Measurements from ENCODE around the gene NT5DC1. TPM values are rescaled to one million over a fixed set of nuclear protein-coding genes. Genes with fewer than 3 reads are reported as not detected.

The NT5DC1 gene
- total and polyA plus RNA-seq, 2 experiments from 2014 or later: 27.0 to 29.8 TPM

DNA sequence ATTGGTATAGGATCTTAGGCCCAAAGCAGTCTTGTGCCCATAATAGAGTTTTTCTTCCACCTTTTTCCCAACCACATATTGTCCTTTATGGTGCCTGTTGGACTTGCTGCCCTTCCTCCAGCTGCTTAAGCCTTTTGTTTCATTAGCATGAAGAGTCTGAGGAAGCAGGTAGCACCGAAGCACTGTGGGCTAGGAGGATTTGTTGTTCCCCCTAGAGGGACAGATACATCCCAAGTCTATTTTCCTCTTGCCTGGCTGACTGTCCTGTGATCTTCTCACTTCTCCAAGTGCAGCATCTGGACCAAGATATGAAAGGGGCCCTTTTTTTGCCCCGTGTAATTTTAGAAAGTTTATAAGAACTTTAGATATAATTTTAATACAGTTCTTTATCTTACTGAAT is 75.9 kb downstream of the NT5DC1 start (continued):
- TF ChIP-seq, protein P1, sequence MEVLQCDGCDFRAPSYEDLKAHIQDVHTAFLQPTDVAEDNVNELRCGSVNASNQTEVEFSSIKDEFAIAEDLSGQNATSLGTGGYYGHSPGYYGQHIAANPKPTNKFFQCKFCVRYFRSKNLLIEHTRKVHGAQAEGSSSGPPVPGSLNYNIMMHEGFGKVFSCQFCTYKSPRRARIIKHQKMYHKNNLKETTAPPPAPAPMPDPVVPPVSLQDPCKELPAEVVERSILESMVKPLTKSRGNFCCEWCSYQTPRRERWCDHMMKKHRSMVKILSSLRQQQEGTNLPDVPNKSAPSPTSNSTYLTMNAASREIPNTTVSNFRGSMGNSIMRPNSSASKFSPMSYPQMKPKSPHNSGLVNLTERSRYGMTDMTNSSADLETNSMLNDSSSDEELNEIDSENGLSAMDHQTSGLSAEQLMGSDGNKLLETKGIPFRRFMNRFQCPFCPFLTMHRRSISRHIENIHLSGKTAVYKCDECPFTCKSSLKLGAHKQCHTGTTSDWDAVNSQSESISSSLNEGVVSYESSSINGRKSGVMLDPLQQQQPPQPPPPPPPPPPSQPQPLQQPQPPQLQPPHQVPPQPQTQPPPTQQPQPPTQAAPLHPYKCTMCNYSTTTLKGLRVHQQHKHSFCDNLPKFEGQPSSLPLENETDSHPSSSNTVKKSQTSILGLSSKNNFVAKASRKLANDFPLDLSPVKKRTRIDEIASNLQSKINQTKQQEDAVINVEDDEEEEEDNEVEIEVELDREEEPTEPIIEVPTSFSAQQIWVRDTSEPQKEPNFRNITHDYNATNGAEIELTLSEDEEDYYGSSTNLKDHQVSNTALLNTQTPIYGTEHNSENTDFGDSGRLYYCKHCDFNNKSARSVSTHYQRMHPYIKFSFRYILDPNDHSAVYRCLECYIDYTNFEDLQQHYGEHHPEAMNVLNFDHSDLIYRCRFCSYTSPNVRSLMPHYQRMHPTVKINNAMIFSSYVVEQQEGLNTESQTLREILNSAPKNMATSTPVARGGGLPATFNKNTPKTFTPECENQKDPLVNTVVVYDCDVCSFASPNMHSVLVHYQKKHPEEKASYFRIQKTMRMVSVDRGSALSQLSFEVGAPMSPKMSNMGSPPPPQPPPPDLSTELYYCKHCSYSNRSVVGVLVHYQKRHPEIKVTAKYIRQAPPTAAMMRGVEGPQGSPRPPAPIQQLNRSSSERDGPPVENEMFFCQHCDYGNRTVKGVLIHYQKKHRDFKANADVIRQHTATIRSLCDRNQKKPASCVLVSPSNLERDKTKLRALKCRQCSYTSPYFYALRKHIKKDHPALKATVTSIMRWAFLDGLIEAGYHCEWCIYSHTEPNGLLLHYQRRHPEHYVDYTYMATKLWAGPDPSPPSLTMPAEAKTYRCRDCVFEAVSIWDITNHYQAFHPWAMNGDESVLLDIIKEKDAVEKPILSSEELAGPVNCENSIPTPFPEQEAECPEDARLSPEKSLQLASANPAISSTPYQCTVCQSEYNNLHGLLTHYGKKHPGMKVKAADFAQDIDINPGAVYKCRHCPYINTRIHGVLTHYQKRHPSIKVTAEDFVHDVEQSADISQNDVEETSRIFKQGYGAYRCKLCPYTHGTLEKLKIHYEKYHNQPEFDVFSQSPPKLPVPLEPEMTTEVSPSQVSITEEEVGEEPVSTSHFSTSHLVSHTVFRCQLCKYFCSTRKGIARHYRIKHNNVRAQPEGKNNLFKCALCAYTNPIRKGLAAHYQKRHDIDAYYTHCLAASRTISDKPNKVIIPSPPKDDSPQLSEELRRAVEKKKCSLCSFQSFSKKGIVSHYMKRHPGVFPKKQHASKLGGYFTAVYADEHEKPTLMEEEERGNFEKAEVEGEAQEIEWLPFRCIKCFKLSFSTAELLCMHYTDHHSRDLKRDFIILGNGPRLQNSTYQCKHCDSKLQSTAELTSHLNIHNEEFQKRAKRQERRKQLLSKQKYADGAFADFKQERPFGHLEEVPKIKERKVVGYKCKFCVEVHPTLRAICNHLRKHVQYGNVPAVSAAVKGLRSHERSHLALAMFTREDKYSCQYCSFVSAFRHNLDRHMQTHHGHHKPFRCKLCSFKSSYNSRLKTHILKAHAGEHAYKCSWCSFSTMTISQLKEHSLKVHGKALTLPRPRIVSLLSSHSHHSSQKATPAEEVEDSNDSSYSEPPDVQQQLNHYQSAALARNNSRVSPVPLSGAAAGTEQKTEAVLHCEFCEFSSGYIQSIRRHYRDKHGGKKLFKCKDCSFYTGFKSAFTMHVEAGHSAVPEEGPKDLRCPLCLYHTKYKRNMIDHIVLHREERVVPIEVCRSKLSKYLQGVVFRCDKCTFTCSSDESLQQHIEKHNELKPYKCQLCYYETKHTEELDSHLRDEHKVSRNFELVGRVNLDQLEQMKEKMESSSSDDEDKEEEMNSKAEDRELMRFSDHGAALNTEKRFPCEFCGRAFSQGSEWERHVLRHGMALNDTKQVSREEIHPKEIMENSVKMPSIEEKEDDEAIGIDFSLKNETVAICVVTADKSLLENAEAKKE (CRISPR knock-in tag; IDR thresholded peaks at IDR 0.05): no peak
- TF ChIP-seq, protein P2, sequence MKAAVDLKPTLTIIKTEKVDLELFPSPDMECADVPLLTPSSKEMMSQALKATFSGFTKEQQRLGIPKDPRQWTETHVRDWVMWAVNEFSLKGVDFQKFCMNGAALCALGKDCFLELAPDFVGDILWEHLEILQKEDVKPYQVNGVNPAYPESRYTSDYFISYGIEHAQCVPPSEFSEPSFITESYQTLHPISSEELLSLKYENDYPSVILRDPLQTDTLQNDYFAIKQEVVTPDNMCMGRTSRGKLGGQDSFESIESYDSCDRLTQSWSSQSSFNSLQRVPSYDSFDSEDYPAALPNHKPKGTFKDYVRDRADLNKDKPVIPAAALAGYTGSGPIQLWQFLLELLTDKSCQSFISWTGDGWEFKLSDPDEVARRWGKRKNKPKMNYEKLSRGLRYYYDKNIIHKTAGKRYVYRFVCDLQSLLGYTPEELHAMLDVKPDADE (IDR thresholded peaks at IDR 0.05): no peak
- TF ChIP-seq, protein P3, sequence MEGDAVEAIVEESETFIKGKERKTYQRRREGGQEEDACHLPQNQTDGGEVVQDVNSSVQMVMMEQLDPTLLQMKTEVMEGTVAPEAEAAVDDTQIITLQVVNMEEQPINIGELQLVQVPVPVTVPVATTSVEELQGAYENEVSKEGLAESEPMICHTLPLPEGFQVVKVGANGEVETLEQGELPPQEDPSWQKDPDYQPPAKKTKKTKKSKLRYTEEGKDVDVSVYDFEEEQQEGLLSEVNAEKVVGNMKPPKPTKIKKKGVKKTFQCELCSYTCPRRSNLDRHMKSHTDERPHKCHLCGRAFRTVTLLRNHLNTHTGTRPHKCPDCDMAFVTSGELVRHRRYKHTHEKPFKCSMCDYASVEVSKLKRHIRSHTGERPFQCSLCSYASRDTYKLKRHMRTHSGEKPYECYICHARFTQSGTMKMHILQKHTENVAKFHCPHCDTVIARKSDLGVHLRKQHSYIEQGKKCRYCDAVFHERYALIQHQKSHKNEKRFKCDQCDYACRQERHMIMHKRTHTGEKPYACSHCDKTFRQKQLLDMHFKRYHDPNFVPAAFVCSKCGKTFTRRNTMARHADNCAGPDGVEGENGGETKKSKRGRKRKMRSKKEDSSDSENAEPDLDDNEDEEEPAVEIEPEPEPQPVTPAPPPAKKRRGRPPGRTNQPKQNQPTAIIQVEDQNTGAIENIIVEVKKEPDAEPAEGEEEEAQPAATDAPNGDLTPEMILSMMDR (conservative IDR thresholded peaks at IDR 0.05; ENCODE audit: low read depth in 2 of 2): no peak
- no peak for TF ChIP-seq POLR2AphosphoS5 (IDR thresholded peaks at IDR 0.05; ENCODE audit: low read depth)
- TF ChIP-seq EZH2 (IDR thresholded peaks at IDR 0.05; ENCODE audit: low read depth, unreplicated experiment): no peak
- no peak for TF ChIP-seq ZNF331 (CRISPR knock-in tag; IDR thresholded peaks at IDR 0.05; ENCODE audit: low read depth)

DNA sequence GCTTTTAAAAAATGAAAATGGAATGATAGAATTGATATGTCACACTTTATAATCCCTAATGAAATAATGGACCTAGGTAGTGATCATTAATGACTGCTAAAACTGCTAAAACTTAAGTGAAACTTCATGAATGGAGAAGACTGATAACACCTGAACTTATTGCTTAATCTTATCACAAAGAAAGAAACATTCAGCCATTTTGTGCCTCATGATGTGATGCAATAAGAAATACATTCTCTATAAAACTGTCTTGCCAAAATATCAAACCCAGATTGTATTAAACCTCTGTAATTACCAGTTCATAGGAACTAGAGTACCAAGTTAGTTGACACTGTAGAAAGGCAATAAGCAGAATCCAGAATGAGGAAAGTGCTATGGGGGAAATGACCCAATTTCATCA is 79.7 kb downstream of the NT5DC1 start:
- H3K27ac ChIP-seq (ENCODE audit: low read depth): no peak overlapping the region
- H3K27ac Mint-ChIP-seq: no peak overlapping the region
- DNase-seq (ENCODE audit: low spot score): no peak
- TF ChIP-seq REST (IDR thresholded peaks at IDR 0.05; ENCODE audit: unreplicated experiment) (no peak), ZNF114 (CRISPR knock-in tag; IDR thresholded peaks at IDR 0.05) (no peak), NANOG (IDR thresholded peaks at IDR 0.05; ENCODE audit: borderline replicate concordance) (no peak)

More for the DNA sequence above, 79.7 kb downstream of the NT5DC1 start:
- H3K4me2 ChIP-seq: no peak overlapping the region
- H3K79me2 ChIP-seq (replicated peaks; ENCODE audit: insufficient read depth): no peaks in the 10 kb centered on the region
- H3K9me2 ChIP-seq (ENCODE audit: insufficient read depth): no peaks in the 10 kb centered on the region
- H3K27me3 Mint-ChIP-seq (ENCODE audit: insufficient read depth, low read depth, poor library complexity): no peaks in the 10 kb centered on the region
- peaks cover 6% of the 10 kb centered on the region; the same call in 2 of the 3 replicates for H3K36me3 Mint-ChIP-seq (ENCODE audit: low read depth)
- H3K4me1 Mint-ChIP-seq: peaks cover 8% of the 10 kb centered on the region; the same call in 2 of the 3 replicates
- no peaks in the 10 kb centered on the region for H3K36me3 ChIP-seq (ENCODE audit: insufficient read depth)
- no peaks in the 10 kb centered on the region for H4K20me1 ChIP-seq (replicated peaks; ENCODE audit: insufficient read depth)
- no peak overlapping the region for H3K4me3 Mint-ChIP-seq
- no peaks in the 10 kb centered on the region for H3K27me3 ChIP-seq (ENCODE audit: insufficient read depth)
- H3K4me3 ChIP-seq: no peak overlapping the region
- no peak for ATAC-seq
- H2AFZ ChIP-seq: no peak overlapping the region
- H3K9me3 Mint-ChIP-seq: peaks cover 6% of the 10 kb centered on the region; the same call in 2 of the 3 replicates
- 0 out of 2 replicates have a peak, but pooled peaks cover 6% of the 10 kb centered on the region for H3K4me1 ChIP-seq (ENCODE audit: insufficient read depth)
- H3F3A ChIP-seq (replicated peaks; ENCODE audit: low read depth): no peaks in the 10 kb centered on the region

All from GM23338 (cell line).